K562 (cell line): ENCODE measurements around the gene COL26A1. TPM values are rescaled to one million over a fixed set of nuclear protein-coding genes. Genes with fewer than 3 reads are reported as not detected.

Experiments
- ATAC-seq: fragments of 200-7000 bp; cut with Tn5 transposase; 3 replicates; pipeline ENCODE4 v1.9.1; 2020; ENCODE audit warnings: moderate library complexity
- BruUV-seq: library from RNA; stranded (reverse); fragments of 400-500 nt; replicated peaks from 2 replicates; lab custom pipeline; 2021; lab: Mats Ljungman, UMichigan
- CTCF ChIA-PET: fragments of 300-600 bp; formaldehyde crosslinking; extraction: SDS; loops from one replicate; lab custom pipeline; 2021; ENCODE audit warnings: low intra/inter-chr PET ratio; lab: Yijun Ruan, JAX
- POLR2A ChIA-PET: fragments of 300-600, 350-650 bp; sonication (Branson Sonifier 250); formaldehyde crosslinking; extraction: SDS; loops from one replicate; lab custom pipeline; 2021; ENCODE audit warnings: antibody characterized with exemption, inconsistent platforms; lab: Yijun Ruan, JAX
- DNase-seq, 4 experiments: peaks; one replicate each; pipeline versions ENCODE4 v3.0.0 to v3.0.0-alpha.2; 2011 to 2018; ENCODE audit warnings: low spot score in 3 of 4, mixed read lengths in 3 of 4; ENCODE audit errors: extremely low read depth in 1 of 4
- FAIRE-seq: peaks from 2 replicates; lab custom pipeline; 2011; peaks lifted over from hg19 to GRCh38; lab: Jason Lieb, UNC
- H2AFZ ChIP-seq: 2 replicates; pipeline ENCODE4 v1.6.0; 2011; ENCODE audit warnings: low read depth, low read length, control low read depth, inconsistent platforms
- H3K27ac ChIP-seq: fragments of 200-600 bp; 3 replicates; pipeline ENCODE4 v1.8.0; 2011; ENCODE audit warnings: low read depth, mild to moderate bottlenecking, control low read depth, inconsistent platforms, low read length, moderate library complexity, mixed read lengths; ENCODE audit errors: extremely low read depth
- H3K27me3 ChIP-seq, 2 experiments: fragments of 300-600 bp in 1 of 2; 2 replicates in 1 of 2; 3 replicates in 1 of 2; pipeline versions ENCODE4 v1.6.0 to v1.8.0; 2011; ENCODE audit warnings: inconsistent platforms in 2 of 2, low read length in 2 of 2, mild to moderate bottlenecking in 1 of 2, mixed read lengths in 1 of 2, moderate library complexity in 1 of 2; ENCODE audit not compliant: control insufficient read depth in 2 of 2, insufficient read depth in 2 of 2
- H3K36me3 ChIP-seq: fragments of 300-600 bp; 3 replicates; pipeline ENCODE4 v1.8.0; 2011; ENCODE audit warnings: mild to moderate bottlenecking, low read length, inconsistent platforms; ENCODE audit not compliant: control insufficient read depth, insufficient read depth
- H3K4me1 ChIP-seq, 2 experiments: fragments of 200-600 bp in 1 of 2; replicated peaks in 1 of 2; 2 replicates in 1 of 2; 3 replicates in 1 of 2; pipeline versions ENCODE4 v1.5.1 to v1.8.0; 2011; ENCODE audit warnings: inconsistent platforms in 2 of 2, low read length in 2 of 2, mild to moderate bottlenecking in 1 of 2, mixed read lengths in 1 of 2, moderate library complexity in 1 of 2; ENCODE audit not compliant: control insufficient read depth in 2 of 2, insufficient read depth in 2 of 2
- H3K4me2 ChIP-seq: 2 replicates; pipeline ENCODE4 v1.6.1; 2011; ENCODE audit warnings: low read length, control low read depth, inconsistent platforms, mixed read lengths; ENCODE audit not compliant: insufficient read depth
- H3K4me3 ChIP-seq: fragments of 200-600 bp; sonication (generic), shearing (Covaris generic); 2 replicates; pipeline ENCODE4 v1.5.1; 2016; ENCODE audit warnings: control low read depth, inconsistent platforms
- H3K79me2 ChIP-seq: fragments of 200-600 bp; 3 replicates; pipeline ENCODE4 v1.8.0; 2011; ENCODE audit warnings: low read length, inconsistent platforms; ENCODE audit not compliant: control insufficient read depth, insufficient read depth
- H3K9ac ChIP-seq, 2 experiments: 2 replicates each; pipeline versions ENCODE4 v1.6.0 to v1.6.1; 2011; ENCODE audit warnings: low read depth in 2 of 2, low read length in 2 of 2, control low read depth in 1 of 2, inconsistent platforms in 1 of 2, mild to moderate bottlenecking in 1 of 2, mixed read lengths in 1 of 2; ENCODE audit not compliant: insufficient read depth in 1 of 2
- H3K9me1 ChIP-seq: one replicate; pipeline ENCODE4 v1.6.0; 2011; ENCODE audit warnings: inconsistent platforms, mild to moderate bottlenecking, low read length, moderate library complexity; ENCODE audit not compliant: control insufficient read depth, insufficient read depth
- H3K9me3 ChIP-seq: replicated peaks from 2 replicates; pipeline ENCODE4 v1.5.1; 2011; ENCODE audit warnings: low read depth, low read length, inconsistent platforms; ENCODE audit not compliant: control insufficient read depth, insufficient read depth
- H4K20me1 ChIP-seq: replicated peaks from 2 replicates; pipeline ENCODE4 v1.6.1; 2011; ENCODE audit warnings: low read length, inconsistent platforms, mixed read lengths; ENCODE audit not compliant: control insufficient read depth, insufficient read depth
- ESRRA ChIP-seq: fragments of 450-650 bp; IDR thresholded peaks from 2 replicates; pipeline ENCODE4 v1.6.1; 2014; ENCODE audit warnings: low read depth, mild to moderate bottlenecking, moderate library complexity, borderline replicate concordance
- KDM4B ChIP-seq, 2 experiments: fragments of 450-650 bp in 1 of 2; sonication (generic) in 1 of 2; IDR thresholded peaks; 2 replicates each; pipeline ENCODE4 v1.6.1; 2016 to 2017; ENCODE audit warnings: borderline replicate concordance in 2 of 2, antibody characterized with exemption in 1 of 2, low read depth in 1 of 2, mild to moderate bottlenecking in 1 of 2
- MTA1 ChIP-seq: fragments of 450-650 bp; IDR thresholded peaks from 2 replicates; pipeline ENCODE4 v1.6.1; 2017; ENCODE audit warnings: borderline replicate concordance
- MTA3 ChIP-seq: fragments of 450-650 bp; formaldehyde crosslinking; IDR thresholded peaks from 2 replicates; pipeline ENCODE4 v1.6.1; 2017; ENCODE audit warnings: mild to moderate bottlenecking, borderline replicate concordance
- RBM34 ChIP-seq: fragments of 200-400 bp; formaldehyde crosslinking; IDR thresholded peaks from 2 replicates; pipeline ENCODE4 v1.6.1; 2018; ENCODE audit warnings: low read length, borderline replicate concordance; ENCODE audit not compliant: insufficient read depth
- TGIF2 ChIP-seq: sonication (generic); formaldehyde crosslinking; IDR thresholded peaks from 2 replicates; pipeline ENCODE4 v1.8.1; 2022; ENCODE audit warnings: mild to moderate bottlenecking, missing genetic modification reagents, moderate library complexity
- ZC3H8 ChIP-seq: fragments of 450-650 bp; IDR thresholded peaks from 2 replicates; pipeline ENCODE4 v1.6.1; 2017
- ZNF146 ChIP-seq: IDR thresholded peaks from one replicate; pipeline ENCODE4 v1.6.1; 2018; ENCODE audit warnings: missing compliant biosample characterization; ENCODE audit not compliant: unreplicated experiment
- WGBS: fragments of 100-300 bp; shearing (Covaris generic); methylation state at CpG from one replicate; pipeline ENCODE4 v1.1.6; 2016; ENCODE audit warnings: low coverage, mixed read lengths; ENCODE audit not compliant: insufficient coverage; ENCODE audit errors: missing lambda C conversion rate; 5-methylcytosine and 5-hydroxymethylcytosine counted together
- in situ Hi-C: fragments of 300-500 bp; cut with MboI; formaldehyde crosslinking; loops from 4 replicates; pipeline ENCODE4 v1.15.0; 2018; ENCODE audit warnings: inconsistent platforms, mixed read lengths
- intact Hi-C: fragments of 100-400 bp; cut with micrococcal nuclease; formaldehyde crosslinking; loops from 2 replicates; pipeline ENCODE4 v1.14.2; 2022
- polyA plus RNA-seq, 8 experiments: library from polyadenylated mRNA; depleted of rRNA in 4 of 8; stranded (reverse) in 5 of 8; unstranded in 3 of 8; fragments of >200 nt; fragmentation: Nextera tagmentation in 2 of 8; fragmentation: Illumina TruSeq in 1 of 8; extraction: Ambion mirVana in 2 of 8; extraction: Trizol in 1 of 8; gene quantifications; 2 replicates each; pipeline versions ENCODE4 v1.2.1 to v1.2.3, GENCODE V29; 2011 to 2014; ENCODE audit warnings: inconsistent platforms in 1 of 8, missing spikeins in 1 of 8
- total RNA-seq, 7 experiments: library from RNA; depleted of rRNA in 6 of 7; stranded (reverse); fragments of >200 nt in 6 of 7; fragmentation: Illumina TruSeq in 2 of 7; extraction: Trizol in 2 of 7; gene quantifications; 2 replicates each; pipeline versions ENCODE4 v1.2.1 to v1.2.3, GENCODE V29; 2011 to 2021; ENCODE audit warnings: low replicate concordance in 1 of 7
- TF ChIP-seq, protein P1 (sequence below): fragments of 450-650 bp; IDR thresholded peaks from one replicate; pipeline ENCODE4 v1.6.1; 2018; ENCODE audit warnings: mild to moderate bottlenecking, moderate library complexity; ENCODE audit not compliant: partially characterized antibody
- TF ChIP-seq, protein P2 (sequence below): fragments of 450-650 bp; IDR thresholded peaks from 2 replicates; pipeline ENCODE4 v1.7.0; 2016; ENCODE audit warnings: borderline replicate concordance
- TF ChIP-seq, protein P3 (sequence below): fragments of 250-450 bp; sonication (Bioruptor Pico); IDR thresholded peaks from 2 replicates; pipeline ENCODE4 v1.4.0; 2020; ENCODE audit warnings: mild to moderate bottlenecking

The COL26A1 gene
- total and polyA plus RNA-seq, 9 of the 15 experiments (the other 6 are each of a cell fraction or from before 2014, with no cell fraction given), result 0.04 to 0.39 (median 0.07) TPM; not detected in 5

DNA sequence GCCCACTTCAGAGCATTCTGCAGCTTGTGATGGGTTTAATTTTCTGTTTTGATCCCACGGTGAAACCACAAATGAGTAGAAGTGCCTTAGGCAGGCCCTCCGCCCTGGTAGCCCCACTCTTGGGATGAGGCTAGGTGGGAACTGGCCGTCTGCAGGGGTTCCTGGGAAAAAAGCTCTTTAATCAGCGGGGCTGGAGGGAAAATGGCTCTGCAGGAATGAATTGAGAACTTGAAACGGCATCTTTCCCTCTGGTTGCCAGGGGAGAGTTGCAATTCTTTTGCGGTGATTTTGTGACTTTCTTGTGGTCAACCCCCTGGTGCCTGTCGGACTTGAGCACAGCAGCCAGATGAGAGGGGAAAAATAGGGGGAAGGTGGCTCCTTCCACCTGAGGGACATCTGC, 32.7 kb downstream of the COL26A1 start:
- WGBS, result 6% methylated on average over 7 of the region's 7 CpGs
- POLR2A ChIA-PET, result interaction anchor here (0.6 to 0.7 kb wide), 3 partner anchors 8 to 207 kb away, joined by 3 read pairs; no protein-coding TSS in a partner anchor

More for the DNA sequence above, 32.7 kb downstream of the COL26A1 start:
- Histone ChIP-seq H3K27me3 (peaks cover 13 to 43% of the 10 kb centered on the region in 2 experiments; a peak in 4 of 5 replicates), H3K4me2 (no peak overlapping the region), H4K20me1 (0 out of 2 replicates have a peak, but pooled peaks cover 7% of the 10 kb centered on the region), H3K9me3 (no peaks in the 10 kb centered on the region), H3K9me1 (no peaks in the 10 kb centered on the region), H3K36me3 (no peaks in the 10 kb centered on the region), H3K79me2 (no peaks in the 10 kb centered on the region), H3K9ac (no peak overlapping the region), H3K4me1 (no peaks in the 10 kb centered on the region), H2AFZ (no peak overlapping the region), H3K4me3 (no peak overlapping the region), H3K27ac (no peak overlapping the region)
- CTCF ChIA-PET, result no interaction called here
- intact Hi-C loops, result no loop called here
- DNase-seq, result no peak
- in situ Hi-C loops, result no loop called here
- TF ChIP-seq ZC3H8, result no peak
- no peak for TF ChIP-seq MTA3
- TF ChIP-seq, protein P1, sequence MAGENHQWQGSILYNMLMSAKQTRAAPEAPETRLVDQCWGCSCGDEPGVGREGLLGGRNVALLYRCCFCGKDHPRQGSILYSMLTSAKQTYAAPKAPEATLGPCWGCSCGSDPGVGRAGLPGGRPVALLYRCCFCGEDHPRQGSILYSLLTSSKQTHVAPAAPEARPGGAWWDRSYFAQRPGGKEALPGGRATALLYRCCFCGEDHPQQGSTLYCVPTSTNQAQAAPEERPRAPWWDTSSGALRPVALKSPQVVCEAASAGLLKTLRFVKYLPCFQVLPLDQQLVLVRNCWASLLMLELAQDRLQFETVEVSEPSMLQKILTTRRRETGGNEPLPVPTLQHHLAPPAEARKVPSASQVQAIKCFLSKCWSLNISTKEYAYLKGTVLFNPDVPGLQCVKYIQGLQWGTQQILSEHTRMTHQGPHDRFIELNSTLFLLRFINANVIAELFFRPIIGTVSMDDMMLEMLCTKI, result no peak
- TF ChIP-seq MTA1, result no peak
- TF ChIP-seq, protein P2, sequence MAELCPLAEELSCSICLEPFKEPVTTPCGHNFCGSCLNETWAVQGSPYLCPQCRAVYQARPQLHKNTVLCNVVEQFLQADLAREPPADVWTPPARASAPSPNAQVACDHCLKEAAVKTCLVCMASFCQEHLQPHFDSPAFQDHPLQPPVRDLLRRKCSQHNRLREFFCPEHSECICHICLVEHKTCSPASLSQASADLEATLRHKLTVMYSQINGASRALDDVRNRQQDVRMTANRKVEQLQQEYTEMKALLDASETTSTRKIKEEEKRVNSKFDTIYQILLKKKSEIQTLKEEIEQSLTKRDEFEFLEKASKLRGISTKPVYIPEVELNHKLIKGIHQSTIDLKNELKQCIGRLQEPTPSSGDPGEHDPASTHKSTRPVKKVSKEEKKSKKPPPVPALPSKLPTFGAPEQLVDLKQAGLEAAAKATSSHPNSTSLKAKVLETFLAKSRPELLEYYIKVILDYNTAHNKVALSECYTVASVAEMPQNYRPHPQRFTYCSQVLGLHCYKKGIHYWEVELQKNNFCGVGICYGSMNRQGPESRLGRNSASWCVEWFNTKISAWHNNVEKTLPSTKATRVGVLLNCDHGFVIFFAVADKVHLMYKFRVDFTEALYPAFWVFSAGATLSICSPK, result no peak
- no peak for TF ChIP-seq RBM34
- TF ChIP-seq ZNF146, result no peak
- no peak for TF ChIP-seq TGIF2 (CRISPR knock-in tag)
- TF ChIP-seq KDM4B (IDR thresholded peaks at IDR 0.05; ENCODE audit: borderline replicate concordance in 2 of 2, low read depth in 1 of 2), result no peak
- no peak for TF ChIP-seq ESRRA
- TF ChIP-seq, protein P3, sequence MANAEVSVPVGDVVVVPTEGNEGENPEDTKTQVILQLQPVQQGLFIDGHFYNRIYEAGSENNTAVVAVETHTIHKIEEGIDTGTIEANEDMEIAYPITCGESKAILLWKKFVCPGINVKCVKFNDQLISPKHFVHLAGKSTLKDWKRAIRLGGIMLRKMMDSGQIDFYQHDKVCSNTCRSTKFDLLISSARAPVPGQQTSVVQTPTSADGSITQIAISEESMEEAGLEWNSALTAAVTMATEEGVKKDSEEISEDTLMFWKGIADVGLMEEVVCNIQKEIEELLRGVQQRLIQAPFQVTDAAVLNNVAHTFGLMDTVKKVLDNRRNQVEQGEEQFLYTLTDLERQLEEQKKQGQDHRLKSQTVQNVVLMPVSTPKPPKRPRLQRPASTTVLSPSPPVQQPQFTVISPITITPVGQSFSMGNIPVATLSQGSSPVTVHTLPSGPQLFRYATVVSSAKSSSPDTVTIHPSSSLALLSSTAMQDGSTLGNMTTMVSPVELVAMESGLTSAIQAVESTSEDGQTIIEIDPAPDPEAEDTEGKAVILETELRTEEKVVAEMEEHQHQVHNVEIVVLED (CRISPR knock-in tag), result no peak
- no peak for ATAC-seq
- BruUV-seq, result no TSS peak
- FAIRE-seq, result no peak
